Measurements from ENCODE around the gene DBR1.

DBR1 gene, protein sequence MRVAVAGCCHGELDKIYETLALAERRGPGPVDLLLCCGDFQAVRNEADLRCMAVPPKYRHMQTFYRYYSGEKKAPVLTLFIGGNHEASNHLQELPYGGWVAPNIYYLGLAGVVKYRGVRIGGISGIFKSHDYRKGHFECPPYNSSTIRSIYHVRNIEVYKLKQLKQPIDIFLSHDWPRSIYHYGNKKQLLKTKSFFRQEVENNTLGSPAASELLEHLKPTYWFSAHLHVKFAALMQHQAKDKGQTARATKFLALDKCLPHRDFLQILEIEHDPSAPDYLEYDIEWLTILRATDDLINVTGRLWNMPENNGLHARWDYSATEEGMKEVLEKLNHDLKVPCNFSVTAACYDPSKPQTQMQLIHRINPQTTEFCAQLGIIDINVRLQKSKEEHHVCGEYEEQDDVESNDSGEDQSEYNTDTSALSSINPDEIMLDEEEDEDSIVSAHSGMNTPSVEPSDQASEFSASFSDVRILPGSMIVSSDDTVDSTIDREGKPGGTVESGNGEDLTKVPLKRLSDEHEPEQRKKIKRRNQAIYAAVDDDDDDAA

DNA sequence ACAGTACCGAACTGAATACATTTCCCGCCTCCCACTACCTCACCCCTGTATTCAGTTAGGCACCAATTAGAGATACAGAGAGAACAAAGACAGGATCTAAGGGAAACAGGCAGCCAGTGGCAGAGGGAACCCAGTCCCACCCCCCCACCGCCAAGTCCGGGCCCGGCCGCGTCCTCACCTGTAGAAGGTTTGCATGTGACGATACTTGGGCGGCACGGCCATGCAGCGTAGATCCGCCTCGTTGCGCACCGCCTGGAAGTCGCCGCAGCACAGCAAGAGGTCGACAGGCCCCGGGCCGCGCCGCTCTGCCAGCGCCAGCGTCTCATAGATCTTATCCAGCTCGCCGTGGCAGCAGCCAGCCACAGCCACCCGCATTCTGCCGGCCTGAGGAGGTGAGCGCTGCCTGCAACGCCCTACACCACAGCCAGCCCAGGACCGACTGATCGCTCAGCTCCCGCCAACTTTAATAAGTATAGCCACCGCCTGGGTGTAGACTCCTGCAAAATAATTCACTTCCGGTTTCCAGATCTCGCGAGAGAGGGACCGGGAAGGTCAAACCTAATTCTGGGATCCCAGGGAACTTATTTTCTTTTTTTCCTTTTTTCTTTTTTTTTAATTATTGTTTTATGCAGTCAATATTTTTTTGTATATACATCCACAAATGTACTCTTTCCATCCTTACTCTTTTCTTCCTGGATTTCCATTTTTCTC is at the start of gene DBR1:
Gene DBR1, minus strand, starts transcription at position 501 of the 711 bp plus-strand sequence. Its CDS starts 126 bp downstream, at position 375.
- DNase-seq (ENCODE audit: low read depth) = peak; percentile 65

DNA sequence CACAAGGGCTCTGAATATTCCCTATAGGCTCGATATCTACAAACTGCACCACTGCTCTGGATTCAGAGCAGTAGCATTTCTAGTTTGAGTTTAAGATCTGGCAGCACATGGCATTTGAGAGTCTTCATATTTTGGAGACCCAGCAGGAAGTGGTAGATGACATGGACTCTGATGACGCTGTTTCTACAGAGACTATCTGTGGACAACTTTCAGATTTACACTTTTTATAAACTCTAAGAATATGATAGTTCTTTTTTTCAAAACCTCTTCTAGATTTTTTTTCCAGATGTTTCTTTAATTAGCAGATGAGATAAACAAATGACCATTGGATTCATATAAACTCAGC is 48.2 kb upstream of the DBR1 start:
- DNase-seq (ENCODE audit: low read depth) = no peak

DNA sequence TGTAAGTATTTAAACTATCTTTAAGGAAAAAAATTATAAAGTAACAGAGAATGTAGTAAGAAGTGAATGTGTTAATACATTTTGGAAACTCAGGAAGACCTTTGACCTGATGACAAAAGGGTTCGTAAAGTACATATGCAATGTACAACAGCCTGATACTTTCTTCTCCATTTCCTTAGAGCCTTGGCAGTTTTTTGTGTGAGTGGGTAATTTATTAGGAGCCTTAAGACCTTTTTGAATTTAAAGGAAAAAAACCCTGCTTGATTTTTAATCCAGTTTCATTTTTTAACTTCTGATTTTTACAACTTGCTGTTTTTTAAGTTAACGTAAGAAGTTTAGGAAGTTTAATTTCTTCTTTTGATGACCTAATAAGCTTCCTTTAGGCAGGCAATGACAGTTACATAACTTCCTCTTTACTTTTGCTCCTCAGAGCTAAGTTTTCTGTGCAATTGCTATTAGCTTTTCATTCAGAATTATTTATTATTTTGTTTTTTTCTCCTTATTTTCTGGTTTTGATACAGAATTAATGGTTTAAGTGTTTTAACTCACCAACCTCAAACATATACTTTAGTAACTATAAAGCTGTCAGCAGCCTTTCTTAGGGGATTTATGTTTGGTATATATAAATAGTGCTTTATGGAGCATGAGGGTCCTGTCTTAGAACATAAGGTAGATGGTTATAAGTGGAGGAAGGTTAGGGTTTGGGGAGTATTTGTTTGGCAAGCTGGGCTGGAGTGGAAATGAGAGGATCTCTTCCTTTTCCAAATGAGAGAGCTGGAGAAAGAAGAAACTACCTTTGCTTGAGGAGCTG is 47.6 kb upstream of the DBR1 start:
- DNase-seq (ENCODE audit: low read depth) = no peak

GRCh38 chr3:138220788-138221187 is 46.1 kb upstream of the DBR1 start:
- no peak for DNase-seq (ENCODE audit: low read depth)

GRCh38 chr3:138220242-138220641 is 45.5 kb upstream of the DBR1 start:
- no peak for DNase-seq (ENCODE audit: low read depth)

GRCh38 chr3:138219255-138219654 is 44.5 kb upstream of the DBR1 start:
- no peak for DNase-seq (ENCODE audit: low read depth)

DNA sequence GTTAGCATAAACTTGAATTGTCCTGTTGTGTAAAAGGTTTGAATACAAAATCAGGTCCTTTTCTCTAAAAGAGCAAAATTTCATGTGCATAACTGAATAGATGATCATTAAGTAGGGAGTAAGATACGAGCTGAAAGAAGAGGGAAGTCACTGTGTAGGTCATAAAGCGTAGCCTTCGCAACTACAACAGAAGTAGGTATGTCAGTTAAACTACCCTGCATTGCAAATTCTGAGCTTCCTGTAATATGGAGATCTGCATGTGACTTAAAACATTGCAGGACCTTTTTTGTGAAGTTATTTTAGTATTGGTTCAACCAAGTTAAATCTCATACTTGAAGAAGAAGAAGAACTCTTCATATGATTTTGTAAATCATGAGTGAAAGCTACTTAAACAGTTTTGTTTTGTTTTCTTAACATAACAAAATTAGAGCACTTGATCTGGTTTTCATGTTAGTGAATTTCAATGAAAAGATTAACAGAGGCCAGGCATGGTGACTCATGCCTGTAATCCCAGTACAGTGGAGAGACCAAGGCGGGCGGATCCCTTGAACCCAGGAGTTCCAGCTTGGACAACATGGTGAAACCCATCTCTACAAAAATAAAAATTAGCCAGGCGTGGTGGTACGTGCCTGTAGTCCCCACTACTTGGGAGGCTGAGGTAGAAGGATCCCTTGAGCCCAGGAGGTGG is 38.8 kb upstream of the DBR1 start:
- no peak for DNase-seq (ENCODE audit: low read depth)

DNA sequence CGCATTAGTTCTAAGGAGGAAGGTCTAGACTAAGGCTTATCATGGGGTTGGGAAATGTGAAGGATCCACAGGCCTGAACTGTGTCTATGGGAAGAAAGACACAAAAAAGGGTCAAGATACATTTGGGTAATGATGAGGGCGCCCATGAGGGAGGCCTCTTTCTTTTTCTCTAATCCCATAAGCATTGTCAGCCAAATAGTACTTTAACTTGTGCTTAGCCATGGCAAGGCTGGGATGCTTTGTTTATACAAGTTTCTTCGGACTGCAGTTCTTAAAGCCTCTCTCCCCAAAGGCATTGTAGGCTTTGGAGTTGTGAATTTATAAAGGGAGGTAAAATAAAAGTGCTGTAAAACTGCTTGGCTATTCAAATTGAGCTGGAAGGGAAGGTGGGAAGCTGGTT is 35.8 kb upstream of the DBR1 start:
- no peak for DNase-seq (ENCODE audit: low read depth)

GRCh38 chr3:138206196-138206595 is 31.5 kb upstream of the DBR1 start:
- no peak for DNase-seq (ENCODE audit: low read depth)

GRCh38 chr3:138205527-138205926 is 30.8 kb upstream of the DBR1 start:
- no peak for DNase-seq (ENCODE audit: low read depth)

DNA sequence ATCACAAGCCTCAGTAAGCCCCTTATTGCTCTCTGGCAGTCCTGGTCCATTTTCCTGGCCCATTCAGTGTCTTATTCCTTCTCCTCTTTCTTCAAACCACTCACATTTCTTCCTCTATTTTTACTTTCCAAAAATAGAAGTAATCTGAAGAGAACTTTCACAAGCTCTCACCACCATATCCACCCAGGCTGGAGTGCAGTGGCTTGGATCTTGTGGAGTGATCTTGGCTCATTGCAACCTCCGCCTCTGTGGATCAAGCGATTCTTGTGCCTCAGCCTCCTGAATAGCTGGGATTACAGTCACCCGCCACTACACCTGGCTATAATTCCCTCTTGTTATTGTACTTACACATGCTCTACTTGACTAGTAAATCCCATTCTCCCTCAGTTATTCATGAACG is 29.2 kb upstream of the DBR1 start:
- DNase-seq (ENCODE audit: low read depth) = no peak

GRCh38 chr3:138202945-138203701 is 28.4 kb upstream of the DBR1 start:
- no peak for DNase-seq (ENCODE audit: low read depth)

DNA sequence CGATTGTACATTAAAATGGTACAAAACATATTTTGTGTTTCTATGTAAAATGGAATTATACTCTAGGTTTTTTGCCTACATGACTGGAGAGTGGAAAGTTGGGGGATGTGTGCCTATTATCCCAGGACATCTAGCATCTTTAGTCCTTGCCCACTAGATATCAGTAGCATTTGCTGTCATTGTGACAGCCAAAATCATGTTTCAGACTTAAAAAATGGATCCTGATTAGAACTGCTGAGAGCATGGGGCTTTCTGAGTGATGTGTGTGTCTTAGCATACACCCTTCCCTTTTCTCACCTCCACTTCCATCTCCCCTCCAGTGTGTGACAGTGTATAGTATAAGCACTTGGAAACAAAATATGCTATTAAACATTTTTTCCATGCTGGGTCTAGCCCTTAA is 25.7 kb upstream of the DBR1 start:
- no peak for DNase-seq (ENCODE audit: low read depth)

DNA sequence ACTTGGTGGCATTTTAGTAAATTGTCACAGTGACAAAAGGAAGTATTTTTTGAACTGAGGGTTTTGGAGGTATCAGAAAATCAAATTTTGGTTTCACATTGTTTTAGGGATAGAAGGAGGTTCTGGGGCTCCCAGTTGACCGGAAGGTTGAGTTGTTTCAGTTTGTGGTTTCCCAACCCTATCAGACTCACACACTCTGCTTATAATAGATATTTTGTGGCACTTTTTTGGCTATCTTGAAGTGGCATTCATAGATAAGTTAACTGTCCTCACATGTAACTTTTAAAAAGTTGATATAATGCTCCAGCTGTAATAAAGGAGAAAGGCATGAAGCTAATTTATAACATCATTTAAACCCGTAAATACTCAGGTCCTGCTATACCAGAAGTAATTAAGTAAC is 25.1 kb upstream of the DBR1 start:
- no peak for DNase-seq (ENCODE audit: low read depth)

- no peak for DNase-seq (ENCODE audit: low read depth)
These were observed 22.8 kb upstream of the DBR1 start for GRCh38 chr3:138197524-138197923.

GRCh38 chr3:138197058-138197457 is 22.3 kb upstream of the DBR1 start:
- DNase-seq (ENCODE audit: low read depth) = no peak

DNA sequence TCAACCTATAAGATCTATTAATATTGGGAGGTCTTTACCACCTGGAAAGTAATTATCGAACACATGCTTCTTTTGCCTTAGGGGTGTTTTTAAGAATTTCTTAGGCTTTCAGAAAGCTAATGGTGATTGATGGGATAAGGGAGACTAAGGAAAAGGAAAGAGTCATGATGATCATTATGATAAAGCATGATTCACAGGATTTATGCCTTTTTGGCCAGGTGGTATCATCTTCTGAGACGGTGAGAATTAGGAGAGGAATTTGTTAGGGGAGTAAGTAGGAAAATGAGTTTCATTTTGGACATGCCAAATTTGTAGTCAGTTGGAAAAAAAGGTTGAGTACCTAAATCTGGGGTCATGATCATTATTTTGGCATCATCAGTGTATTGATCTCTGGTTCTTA is 21.3 kb upstream of the DBR1 start:
- DNase-seq (ENCODE audit: low read depth) = no peak

DNA sequence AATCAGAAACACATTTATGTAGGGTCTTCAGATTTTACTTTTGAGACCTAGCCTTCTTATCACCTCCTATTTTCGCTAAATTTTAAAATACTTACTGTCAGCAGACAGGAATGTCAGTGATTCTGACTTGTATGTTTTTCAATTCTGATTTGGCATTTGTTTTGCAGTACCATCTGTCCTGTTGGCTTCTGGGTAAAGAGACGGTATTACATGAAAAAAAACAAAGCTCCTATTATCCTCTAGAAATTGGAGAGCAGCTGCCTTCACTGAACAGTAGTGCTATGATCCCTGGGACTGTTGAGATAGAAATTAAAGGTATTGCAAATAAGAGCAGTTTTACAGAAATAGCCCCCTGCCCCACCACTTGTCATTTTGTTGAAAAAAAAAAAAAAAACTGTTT is 20.8 kb upstream of the DBR1 start:
- DNase-seq (ENCODE audit: low read depth) = no peak

DNA sequence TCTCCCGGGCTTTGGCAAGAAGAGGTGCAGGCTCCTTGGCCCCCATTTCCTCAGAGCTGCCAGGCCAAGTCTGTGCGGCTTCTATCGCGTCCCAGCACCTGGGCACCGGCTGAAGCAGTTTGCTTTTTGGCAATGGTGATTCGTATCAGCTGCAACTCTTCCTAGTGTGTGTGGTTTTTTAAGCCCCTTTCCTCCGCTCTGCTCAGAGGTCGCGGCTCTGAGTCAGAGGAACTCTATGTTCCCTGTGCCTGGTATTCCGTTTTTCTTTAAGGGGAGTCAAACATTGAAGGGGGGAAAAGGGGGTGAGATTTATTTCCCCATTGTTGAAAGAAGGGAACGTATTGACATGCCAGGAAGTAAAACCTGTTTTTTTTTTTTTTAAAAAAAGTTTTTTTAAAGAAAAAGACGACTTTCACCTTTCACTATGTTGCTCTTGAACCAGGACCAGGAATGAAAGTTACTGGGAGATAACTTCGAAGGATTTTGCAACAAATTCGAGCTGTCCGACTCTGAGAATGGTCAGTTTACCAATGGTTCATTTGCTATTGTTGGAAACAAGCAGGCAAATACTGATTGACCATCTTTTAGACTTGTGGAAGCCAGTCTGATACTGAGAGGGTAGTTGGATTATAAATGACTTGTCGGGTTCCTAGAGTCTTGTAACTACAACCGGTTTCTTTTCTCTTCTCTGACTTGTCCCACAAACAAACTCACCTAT is 13.5 kb upstream of the DBR1 start:
- no peak for DNase-seq (ENCODE audit: low read depth)

DNA sequence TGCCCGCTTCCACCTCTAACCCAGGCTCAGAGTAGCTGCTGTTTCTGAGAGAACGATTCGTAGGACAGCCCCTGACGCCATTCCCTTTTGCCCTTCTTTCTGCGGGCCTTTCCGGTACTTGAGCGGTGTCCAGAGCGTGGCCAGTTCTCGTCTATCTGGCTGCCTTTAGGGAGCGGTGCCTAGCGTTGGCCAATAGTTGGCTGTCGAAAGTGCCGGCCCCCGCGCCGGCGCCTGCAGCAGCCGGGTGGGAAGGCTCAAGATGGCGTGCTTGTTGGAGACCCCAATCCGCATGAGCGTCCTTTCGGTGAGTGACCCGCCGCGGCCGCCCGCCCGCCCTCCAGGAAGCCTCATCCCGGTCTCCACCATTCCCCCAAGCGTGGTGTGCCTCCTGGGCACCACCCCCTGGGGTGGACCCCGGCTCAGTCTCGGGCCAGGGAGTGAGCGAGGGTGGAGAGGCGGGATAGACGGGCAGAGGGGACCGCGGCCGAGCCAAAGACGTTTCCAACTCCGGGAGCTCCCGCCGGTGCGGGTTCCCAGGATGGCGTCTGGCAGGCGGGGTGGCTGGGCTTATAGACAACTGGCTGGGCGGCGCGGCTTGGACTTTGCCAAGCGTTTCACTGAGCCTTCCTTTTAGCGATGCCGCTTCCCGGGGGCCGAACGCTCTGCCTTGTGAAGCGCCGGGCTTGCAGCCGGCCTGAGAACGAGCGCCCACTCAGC is 12.7 kb upstream of the DBR1 start, which contains the start of gene ARMC8:
Gene ARMC8, plus strand, starts transcription at position 6 of the 717 bp plus-strand sequence. Its CDS starts 254 bp downstream, at position 260.
- DNase-seq (ENCODE audit: low read depth) = no peak

Data from GM04504 (cell line).